ENCODE measurements around the gene NUDT5.

The NUDT5 gene

GRCh38 chr10:12162927-12163326 is 32.8 kb downstream of the NUDT5 start:
- DNase-seq (ENCODE audit: low spot score): no peak

- no peak for DNase-seq (ENCODE audit: low spot score)
Observed at GRCh38 chr10:12160664-12161063, 35.0 kb downstream of the NUDT5 start.

GRCh38 chr10:12158111-12158510 is 37.6 kb downstream of the NUDT5 start:
- DNase-seq (ENCODE audit: low spot score): no peak

GRCh38 chr10:12156367-12157123 is 39.1 kb downstream of the NUDT5 start:
- DNase-seq (ENCODE audit: low spot score): no peak

GRCh38 chr10:12154516-12154915 is 41.2 kb downstream of the NUDT5 start:
- no peak for DNase-seq (ENCODE audit: low spot score)

GRCh38 chr10:12150163-12150562 is 45.5 kb downstream of the NUDT5 start:
- no peak for DNase-seq (ENCODE audit: low spot score)

- no peak for DNase-seq (ENCODE audit: low spot score)
Observed at GRCh38 chr10:12144538-12144937, 51.2 kb downstream of the NUDT5 start.

GRCh38 chr10:12140038-12140437 is 55.7 kb downstream of the NUDT5 start:
- no peak for DNase-seq (ENCODE audit: low spot score)

- DNase-seq (ENCODE audit: low spot score): no peak
Observed at GRCh38 chr10:12135631-12136030, 60.1 kb downstream of the NUDT5 start.

GRCh38 chr10:12130237-12130872 is 65.3 kb downstream of the NUDT5 start:
- DNase-seq (ENCODE audit: low spot score): peak; percentile 64

- peak; percentile 97 for DNase-seq (ENCODE audit: low spot score)
Observed at GRCh38 chr10:12129222-12130111, 66.2 kb downstream of the NUDT5 start, which contains the start of gene SEC61A2. Gene SEC61A2, plus strand, starts transcription at chr10:12129677. Its CDS starts 111 bp downstream, at chr10:12129788.

- peak; percentile 47 for DNase-seq (ENCODE audit: low spot score)
Observed at GRCh38 chr10:12121673-12122072, 74.0 kb downstream of the NUDT5 start.

Measured in activated CD4-positive, alpha-beta T cell treated with anti-CD3 and anti-CD28 coated beads, Interleukin-2, Interleukin-4, amounts not matched to agents 100 ng/mL and 50 ng/mL, durations not matched to agents 16 hours and 8 hours (primary cell).